LHCN-M2 (cell line): ENCODE measurements around the gene ASB8. TPM values are rescaled to one million over a fixed set of nuclear protein-coding genes. Genes with fewer than 3 reads are reported as not detected.
"Not testable (repeated sequence)": the region's sequence is repeated elsewhere in the genome, so short reads cannot be mapped to it uniquely, and the experiment has no call there.

Source experiments
- DNase-seq: peaks from one replicate; pipeline ENCODE4 v3.0.0-alpha.2; 2012; ENCODE audit warnings: low read depth
- total RNA-seq: library from RNA; depleted of rRNA; stranded (reverse); fragments of >200 nt; gene quantifications from 2 replicates; pipeline ENCODE4 v1.2.3, GENCODE V29; 2014

ASB8 gene
- total RNA-seq, 1 experiment from 2014 or later = 23.6 TPM

- peak; percentile 82 for DNase-seq
Observed at GRCh38 chr12:48183091-48183875, 26.0 kb upstream of the ASB8 start, which contains the start of gene CCDC184. CCDC184 (plus strand) TSS chr12:48183644; CDS start chr12:48184123, 479 bp downstream.

GRCh38 chr12:48182631-48183030 lies 25.3 kb upstream of the ASB8 start:
- DNase-seq = no peak

- DNase-seq = no peak
Observed at GRCh38 chr12:48180857-48181495, 23.7 kb upstream of the ASB8 start.

GRCh38 chr12:48180424-48180823 lies 23.1 kb upstream of the ASB8 start:
- no peak for DNase-seq

GRCh38 chr12:48179466-48179865 lies 22.2 kb upstream of the ASB8 start:
- DNase-seq = no peak

GRCh38 chr12:48177982-48178381 lies 20.7 kb upstream of the ASB8 start:
- no peak for DNase-seq

- no peak for DNase-seq
Observed at GRCh38 chr12:48176417-48176751, 19.1 kb upstream of the ASB8 start.

GRCh38 chr12:48175613-48176416 lies 18.5 kb upstream of the ASB8 start:
- DNase-seq = no peak

GRCh38 chr12:48169011-48169410 lies 11.7 kb upstream of the ASB8 start:
- DNase-seq = no peak

- DNase-seq = peak; percentile 37
Observed at GRCh38 chr12:48165089-48165981, 8.0 kb upstream of the ASB8 start.

- DNase-seq = no peak
Observed at GRCh38 chr12:48164451-48164850, 7.1 kb upstream of the ASB8 start.

- DNase-seq = no peak
Observed at GRCh38 chr12:48163150-48163747, 5.9 kb upstream of the ASB8 start.

GRCh38 chr12:48160807-48161206 lies 3.5 kb upstream of the ASB8 start:
- no peak for DNase-seq

GRCh38 chr12:48160046-48160445 lies 2.7 kb upstream of the ASB8 start:
- no peak for DNase-seq

- DNase-seq = no peak
Observed at GRCh38 chr12:48157889-48158370, 615 bp upstream of the ASB8 start.

- DNase-seq = no peak
Observed at GRCh38 chr12:48156652-48157017, 680 bp downstream of the ASB8 start.

- DNase-seq = not testable (repeated sequence)
Observed at GRCh38 chr12:48155786-48156185, 1.5 kb downstream of the ASB8 start.

GRCh38 chr12:48151103-48151771 lies 6.1 kb downstream of the ASB8 start:
- DNase-seq = no peak

GRCh38 chr12:48145981-48146380 lies 11.3 kb downstream of the ASB8 start:
- DNase-seq = no peak

GRCh38 chr12:48143898-48144297 lies 13.4 kb downstream of the ASB8 start:
- DNase-seq = no peak
